CD4-positive, alpha-beta T cell treated with Interferon alpha-2 for 1 hour (primary cell): Measurements from ENCODE around the gene TMEM161B.
A peak's percentile ranks its signal among the peaks of the same experiment; 100 is the strongest.
"Not testable (repeated sequence)": the region's sequence is repeated elsewhere in the genome, so short reads cannot be mapped to it uniquely, and the experiment has no call there.

Experiments used
- DNase-seq, 2 donors: peaks; one replicate each; pipeline ENCODE4 v3.0.0-alpha.2; 2020 to 2022

The TMEM161B gene

GRCh38 chr5:88268385-88269184 is at the start of gene TMEM161B:
Gene TMEM161B (minus strand): TSS chr5:88268845. CDS start chr5:88268723, 122 bp downstream.
- DNase-seq: peak; percentile 96

GRCh38 chr5:88304356-88304755 is 35.7 kb upstream of the TMEM161B start:
- no peak for DNase-seq

- DNase-seq: no peak
Observed at GRCh38 chr5:88298425-88298824, 29.8 kb upstream of the TMEM161B start.

GRCh38 chr5:88290801-88291200 is 22.2 kb upstream of the TMEM161B start:
- DNase-seq: no peak

GRCh38 chr5:88288528-88289197 is 20.0 kb upstream of the TMEM161B start:
- DNase-seq: no peak

- no peak for DNase-seq
Observed at GRCh38 chr5:88287846-88288527, 19.3 kb upstream of the TMEM161B start.

GRCh38 chr5:88287302-88287701 is 18.7 kb upstream of the TMEM161B start:
- no peak for DNase-seq

GRCh38 chr5:88283690-88284089 is 15.0 kb upstream of the TMEM161B start:
- no peak for DNase-seq

- no peak for DNase-seq
Observed at GRCh38 chr5:88281322-88281721, 12.7 kb upstream of the TMEM161B start.

- DNase-seq: no peak
Observed at GRCh38 chr5:88279584-88279983, 10.9 kb upstream of the TMEM161B start.

- no peak for DNase-seq
Observed at GRCh38 chr5:88276378-88276777, 7.7 kb upstream of the TMEM161B start.

- DNase-seq: no peak
Observed at GRCh38 chr5:88275581-88275980, 6.9 kb upstream of the TMEM161B start.

GRCh38 chr5:88269222-88269771 is 652 bp upstream of the TMEM161B start:
- DNase-seq: peak in 1 of 2 donors; percentile 3

- DNase-seq: not testable (repeated sequence)
Observed at GRCh38 chr5:88264565-88264964, 4.1 kb downstream of the TMEM161B start.

GRCh38 chr5:88263349-88263748 is 5.3 kb downstream of the TMEM161B start:
- no peak for DNase-seq

GRCh38 chr5:88262116-88262515 is 6.5 kb downstream of the TMEM161B start:
- no peak for DNase-seq

GRCh38 chr5:88258636-88259035 is 10.0 kb downstream of the TMEM161B start:
- no peak for DNase-seq

- no peak for DNase-seq
Observed at GRCh38 chr5:88256872-88257271, 11.8 kb downstream of the TMEM161B start.

GRCh38 chr5:88256037-88256436 is 12.6 kb downstream of the TMEM161B start:
- DNase-seq: no peak

GRCh38 chr5:88254320-88254719 is 14.3 kb downstream of the TMEM161B start:
- DNase-seq: no peak

GRCh38 chr5:88251048-88251711 is 17.5 kb downstream of the TMEM161B start:
- DNase-seq: no peak

GRCh38 chr5:88250010-88250409 is 18.6 kb downstream of the TMEM161B start:
- no peak for DNase-seq
